Inflammatory macrophage (primary cell): ENCODE measurements around the gene FBXL22.

Source experiments
- DNase-seq, 2 donors: peaks; one replicate each; pipeline ENCODE4 v3.0.0-alpha.2; 2020 to 2022

Gene FBXL22

GRCh38 chr15:63593705-63594671, 3.2 kb upstream of the FBXL22 start:
- no peak for DNase-seq

DNA sequence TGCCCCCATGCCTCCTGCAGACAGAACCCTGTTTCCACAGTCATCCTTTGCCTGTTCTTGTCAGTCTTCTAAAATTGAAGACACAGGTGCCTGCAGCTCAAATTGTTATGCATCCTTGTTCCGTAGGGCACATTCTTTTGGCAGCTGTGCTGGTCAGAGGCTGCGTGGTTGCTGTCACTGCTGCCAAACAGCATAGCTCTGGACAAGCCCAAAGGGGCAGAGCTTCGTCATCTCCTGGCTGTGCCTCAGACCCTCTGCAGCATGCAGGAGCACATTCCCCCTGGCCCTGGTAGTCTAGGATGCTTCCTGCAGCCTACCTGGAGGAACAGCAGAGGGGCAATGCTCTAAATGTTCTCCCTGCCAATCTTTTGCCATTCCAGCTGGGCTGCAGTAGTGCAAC, 2.1 kb upstream of the FBXL22 start:
- no peak for DNase-seq

DNA sequence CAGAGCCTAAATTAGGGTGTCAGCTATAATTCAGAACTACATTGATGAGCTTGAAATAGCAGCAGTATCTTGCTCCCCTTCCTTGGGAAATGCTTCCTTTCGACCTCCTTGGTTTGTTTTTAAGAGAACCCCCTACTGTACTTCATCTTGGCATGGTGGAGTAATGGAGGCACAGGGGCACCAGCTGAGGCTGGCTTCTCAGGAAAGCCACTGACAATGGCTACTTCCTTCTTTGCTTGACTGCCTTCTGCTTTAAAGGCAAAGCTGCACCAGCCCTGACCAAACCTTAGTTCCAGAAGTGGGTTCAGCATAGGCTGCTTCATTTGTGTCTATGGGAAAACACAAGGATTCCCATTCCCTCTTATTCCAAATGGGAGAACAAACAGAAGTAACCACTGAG, 1.5 kb upstream of the FBXL22 start:
- DNase-seq, result peak in 1 of 2 donors; percentile 10

GRCh38 chr15:63596676-63597037, 530 bp upstream of the FBXL22 start:
- DNase-seq, result no peak

DNA sequence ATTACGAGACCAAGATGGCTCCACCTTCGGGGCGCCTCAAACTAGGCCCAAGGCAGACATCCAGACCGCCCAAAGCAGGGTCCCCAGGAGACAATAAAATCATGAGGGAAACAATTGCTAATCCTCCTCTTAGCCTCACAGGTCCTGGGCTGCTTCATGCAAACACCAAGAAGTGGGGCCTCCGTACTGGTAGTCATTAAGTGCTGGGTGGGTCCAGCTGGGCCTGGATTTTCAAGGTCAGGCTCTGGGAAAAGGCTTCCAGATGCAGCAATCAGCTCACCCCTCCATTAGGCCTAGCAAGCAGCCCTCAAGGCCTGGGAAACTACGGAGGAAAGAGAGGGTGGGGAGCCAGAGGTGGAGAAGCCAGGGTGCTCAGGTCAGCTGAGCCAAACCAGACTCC, 634 bp downstream of the FBXL22 start:
- DNase-seq, result no peak

DNA sequence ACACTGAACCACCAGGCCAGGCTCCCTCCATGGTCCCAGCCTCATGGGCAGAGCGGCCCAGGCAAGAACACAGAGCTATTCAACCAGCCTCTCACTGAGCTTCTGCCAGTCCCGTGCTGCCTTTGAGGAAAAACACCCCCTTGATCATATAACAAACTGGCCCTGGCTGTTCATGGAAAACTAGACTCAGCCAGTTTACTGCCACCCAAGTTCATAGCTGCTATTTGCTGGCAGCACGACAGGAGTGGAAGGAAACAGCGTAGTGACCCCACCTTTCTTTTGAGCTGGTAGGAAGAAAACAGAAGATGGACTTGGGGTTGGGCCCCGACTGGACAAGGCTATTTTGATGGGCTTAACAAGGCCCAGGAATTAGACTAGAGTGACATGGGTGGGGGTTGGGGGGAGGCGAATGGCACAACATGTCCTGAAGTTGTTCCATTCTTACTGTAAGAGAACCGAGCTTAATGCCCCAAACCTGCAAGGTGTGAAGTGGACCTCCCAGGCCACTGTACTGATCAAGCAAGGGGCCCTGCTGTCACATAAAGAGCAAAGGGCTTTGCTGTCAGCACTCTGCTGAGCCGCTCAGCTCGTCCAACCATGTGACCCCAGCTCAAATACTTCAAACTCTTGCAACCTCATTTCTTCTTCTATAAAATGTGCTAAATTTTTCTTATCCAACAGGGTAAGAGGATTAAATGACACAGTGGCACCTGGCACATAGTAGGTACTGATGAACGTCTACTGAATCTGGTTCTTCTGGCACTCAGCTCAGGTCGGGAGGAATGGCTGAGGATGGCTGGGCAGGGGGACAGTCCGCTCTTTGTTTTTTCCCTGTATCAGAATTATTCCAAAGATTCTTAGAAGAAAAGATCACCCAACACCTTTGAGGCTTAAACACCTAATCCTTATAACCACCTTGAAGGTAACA, 1.6 kb downstream of the FBXL22 start:
- no peak for DNase-seq

GRCh38 chr15:63599401-63600000, 2.3 kb downstream of the FBXL22 start:
- DNase-seq, result peak; percentile 47 to 77

GRCh38 chr15:63600001-63600615, 2.9 kb downstream of the FBXL22 start:
- DNase-seq, result no peak

- DNase-seq, result peak; percentile 93 to 97
Measured at GRCh38 chr15:63600616-63601025, 3.4 kb downstream of the FBXL22 start.

GRCh38 chr15:63601026-63601703, 4.0 kb downstream of the FBXL22 start:
- DNase-seq, result peak; percentile 33 to 34

DNA sequence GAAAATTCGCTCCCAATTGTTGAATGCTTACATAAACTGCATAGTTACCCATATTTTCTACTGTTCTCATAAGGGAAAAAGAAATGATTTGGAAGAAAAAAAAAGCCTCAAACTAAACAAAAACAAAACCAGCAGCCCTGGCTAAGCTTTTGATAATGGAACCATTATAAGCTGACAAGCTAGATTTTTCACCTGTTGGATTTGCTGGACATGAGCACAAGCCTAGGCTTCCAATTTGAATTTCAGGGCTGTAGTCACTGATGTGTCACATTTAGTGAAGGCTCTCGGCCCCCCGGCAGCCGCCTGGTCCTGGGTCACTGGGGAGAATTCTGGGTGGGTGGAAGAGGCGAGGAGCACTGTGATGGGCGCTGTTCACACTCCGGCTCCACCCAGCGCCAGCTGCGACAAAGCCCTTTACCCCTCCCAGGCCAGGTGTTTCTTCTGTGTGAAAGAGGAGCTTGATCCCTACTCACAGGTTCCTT, 4.6 kb downstream of the FBXL22 start:
- no peak for DNase-seq

DNA sequence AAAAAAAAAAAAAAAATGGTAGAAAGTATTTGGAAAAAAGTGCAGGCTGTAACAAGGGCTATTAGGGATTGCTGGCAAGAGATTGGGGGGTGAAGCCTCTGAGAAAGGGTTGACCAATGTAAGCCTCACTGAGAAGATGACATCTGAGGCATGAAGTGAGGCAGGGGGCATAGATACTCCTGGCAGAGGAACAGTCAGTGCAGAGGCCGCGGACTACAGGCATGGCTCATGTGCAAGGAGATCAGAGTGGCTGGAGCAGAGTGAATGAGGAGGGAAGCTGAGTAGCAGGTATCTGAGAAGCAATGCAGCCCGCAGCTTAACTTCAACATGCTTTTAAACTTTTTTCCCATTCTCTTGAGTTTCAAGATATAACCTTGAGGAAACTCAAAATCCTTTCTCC, 5.4 kb downstream of the FBXL22 start:
- no peak for DNase-seq

- no peak for DNase-seq
Measured at GRCh38 chr15:63603516-63603915, 6.3 kb downstream of the FBXL22 start.

- DNase-seq, result no peak
Measured at GRCh38 chr15:63604281-63604680, 7.1 kb downstream of the FBXL22 start.

GRCh38 chr15:63605036-63605435, 7.8 kb downstream of the FBXL22 start:
- no peak for DNase-seq

- peak in 1 of 2 donors; percentile 53 for DNase-seq
Measured at GRCh38 chr15:63605816-63606215, 8.6 kb downstream of the FBXL22 start.

DNA sequence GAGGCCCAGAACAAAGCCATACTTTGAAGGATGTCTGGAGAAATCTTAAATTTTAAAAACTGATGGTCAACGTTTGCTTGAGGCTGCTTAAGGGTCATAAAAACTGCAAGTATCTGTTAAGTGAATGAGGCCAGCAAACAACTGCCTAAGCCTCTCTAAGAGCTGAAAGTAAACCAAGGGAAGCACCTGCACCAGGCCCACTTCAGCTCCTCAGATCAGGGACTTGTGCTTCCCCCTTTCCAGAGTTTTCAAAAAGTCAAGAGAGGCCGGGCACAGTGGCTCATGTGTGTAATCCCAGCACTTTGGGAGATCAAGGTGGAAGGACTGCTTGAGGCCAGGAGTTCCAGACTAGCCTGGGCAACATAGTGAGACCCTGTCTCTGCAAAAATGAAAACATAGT, 9.1 kb downstream of the FBXL22 start:
- no peak for DNase-seq

GRCh38 chr15:63608989-63609388, 11.8 kb downstream of the FBXL22 start:
- DNase-seq, result no peak

DNA sequence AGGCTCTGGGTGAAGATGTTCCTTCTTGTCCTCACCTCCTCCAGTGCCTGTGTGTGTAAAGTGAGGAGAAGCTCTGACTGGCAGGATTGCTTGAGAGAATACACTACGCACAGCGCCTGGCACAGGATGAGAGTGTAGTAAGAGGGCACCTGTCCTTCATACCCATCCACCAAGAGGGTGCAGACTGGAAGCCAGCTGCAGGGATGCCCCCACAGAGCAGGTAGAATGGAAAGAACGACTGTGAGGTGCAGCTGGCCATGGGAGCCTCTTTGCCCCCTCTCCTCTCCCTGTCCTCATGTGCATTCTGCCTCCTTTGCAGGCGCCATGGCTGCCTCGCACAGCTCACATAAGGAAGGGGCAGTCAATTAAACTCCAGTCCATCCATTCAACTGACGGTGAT, 12.3 kb downstream of the FBXL22 start:
- DNase-seq, result no peak

DNA sequence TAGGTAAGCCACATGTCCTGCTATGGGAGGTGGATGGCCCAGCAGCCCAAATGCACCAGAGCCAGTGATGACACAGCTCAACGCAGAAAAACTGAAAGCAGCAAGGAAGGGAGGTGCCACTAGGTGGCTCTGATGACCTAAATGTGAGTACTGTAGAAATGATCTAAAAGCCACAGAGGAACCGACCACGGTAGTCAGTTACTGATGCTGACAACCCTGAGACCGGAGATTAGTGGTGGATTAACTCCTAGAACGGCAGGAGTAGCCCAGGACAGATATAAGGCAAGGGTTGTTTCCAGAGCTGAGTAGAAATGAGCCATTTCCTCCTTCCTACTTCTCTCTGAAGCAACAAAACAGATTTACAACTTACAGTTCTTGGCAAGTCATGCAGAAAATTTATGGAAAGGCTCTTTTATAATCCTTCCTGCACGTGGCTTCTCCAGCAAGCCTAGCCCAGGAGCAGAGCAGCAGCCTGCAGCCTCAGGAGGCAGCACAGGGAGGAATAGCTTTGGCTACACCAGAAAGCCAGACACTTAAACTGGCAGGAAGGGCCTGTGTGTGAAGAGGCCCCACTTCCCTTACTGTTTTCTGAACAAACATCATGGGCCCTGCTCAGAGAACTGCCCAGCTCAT, 13.1 kb downstream of the FBXL22 start:
- peak; percentile 75 to 76 for DNase-seq

- no peak for DNase-seq
Measured at GRCh38 chr15:63611177-63611576, 14.0 kb downstream of the FBXL22 start.
